Measurements from ENCODE around the gene LILRA5.

GRCh38 chr19:54317965-54318240, 4.9 kb upstream of the LILRA5 start:
- TF ChIP-seq CTCF (conservative IDR thresholded peaks at IDR 0.05; ENCODE audit: low read depth, low read length) (no peak), EZH2 (IDR thresholded peaks at IDR 0.05; ENCODE audit: borderline replicate concordance, low read depth, low read length, poor library complexity, severe bottlenecking) (no peak)
